Measurements from ENCODE around the gene GSTT4. TPM values are rescaled to one million over a fixed set of nuclear protein-coding genes. Genes with fewer than 3 reads are reported as not detected.

GSTT4 gene
- total RNA-seq, 2 experiments from 2014 or later: not detected

GRCh38 chr22:24028533-24028932, 23.3 kb upstream of the GSTT4 start:
- Histone ChIP-seq H3K9me3 (ENCODE audit: low read length) (no peaks in the 10 kb centered on the region), H2AFZ (ENCODE audit: low read length) (no peak overlapping the region), H4K20me1 (ENCODE audit: insufficient read depth, low read length) (0 out of 2 replicates have a peak, but pooled peaks cover 5% of the 10 kb centered on the region), H3K4me2 (ENCODE audit: low read length) (peak overlapping the region; percentile 47), H3K36me3 (ENCODE audit: insufficient read depth, low read length) (peaks cover 19% of the 10 kb centered on the region), H3K9me2 (ENCODE audit: insufficient read depth, low read length) (no peaks in the 10 kb centered on the region), H3K79me2 (ENCODE audit: insufficient read depth, low read depth, low read length) (peaks cover 30% of the 10 kb centered on the region; the same call in 1 of the 2 replicates), H3K4me3 (ENCODE audit: low read depth, low read length, poor library complexity, severe bottlenecking) (no peak overlapping the region), H3K27ac (ENCODE audit: low read depth, low read length, poor library complexity, severe bottlenecking) (no peak overlapping the region), H3K4me1 (ENCODE audit: insufficient read depth, low read length, poor library complexity, severe bottlenecking) (peaks cover 16% of the 10 kb centered on the region)
- ChIA-PET CTCF (ENCODE audit: unreplicated experiment) (no interaction called here), POLR2A (no interaction called here)
- intact Hi-C loops (cut with micrococcal nuclease; ENCODE audit: unreplicated experiment): no loop called here
- TF ChIP-seq EZH2phosphoT487 (IDR thresholded peaks at IDR 0.05; ENCODE audit: borderline replicate concordance, low read depth, low read length) (no peak), CTCF (conservative IDR thresholded peaks at IDR 0.05; ENCODE audit: low read length) (no peak)
- DNase-seq (ENCODE audit: low spot score): peak; percentile 36
- no TSS peak for BruUV-seq (replicated peaks)

DNA sequence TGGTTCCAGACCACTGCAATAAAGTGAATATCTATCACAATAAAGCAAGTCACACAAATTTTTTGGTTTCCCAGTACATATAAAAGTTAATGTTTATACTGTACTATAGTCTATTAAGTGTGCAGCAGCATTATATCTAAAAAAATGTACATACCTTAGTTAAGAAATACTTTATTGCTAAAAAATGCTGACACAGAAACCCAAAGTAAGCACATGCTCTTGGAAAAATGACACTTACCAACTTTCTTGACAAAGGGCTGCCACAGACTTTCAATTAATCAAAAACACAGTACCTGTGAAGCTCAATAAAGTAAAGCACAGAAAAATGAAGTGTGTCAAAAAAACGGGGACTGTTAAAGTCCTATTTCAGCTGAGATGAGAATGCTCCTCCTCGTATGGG, 22.7 kb upstream of the GSTT4 start:
- Histone ChIP-seq H3K4me2 (ENCODE audit: low read length) (peak overlapping the region; percentile 47), H4K20me1 (ENCODE audit: insufficient read depth, low read length) (peaks cover 5% of the 10 kb centered on the region; the same call in 1 of the 2 replicates), H3K4me3 (ENCODE audit: low read depth, low read length, poor library complexity, severe bottlenecking) (no peak overlapping the region), H3K4me1 (ENCODE audit: insufficient read depth, low read length, poor library complexity, severe bottlenecking) (peaks cover 20% of the 10 kb centered on the region), H3K79me2 (ENCODE audit: insufficient read depth, low read depth, low read length) (peaks cover 36% of the 10 kb centered on the region; the same call in 1 of the 2 replicates), H3K36me3 (ENCODE audit: insufficient read depth, low read length) (peaks cover 24% of the 10 kb centered on the region), H2AFZ (ENCODE audit: low read length) (no peak overlapping the region), H3K27ac (ENCODE audit: low read depth, low read length, poor library complexity, severe bottlenecking) (no peak overlapping the region), H3K9me2 (ENCODE audit: insufficient read depth, low read length) (no peaks in the 10 kb centered on the region), H3K9me3 (ENCODE audit: low read length) (0 out of 2 replicates have a peak, but pooled peaks cover 4% of the 10 kb centered on the region)
- BruUV-seq (replicated peaks): no TSS peak
- TF ChIP-seq EZH2phosphoT487 (IDR thresholded peaks at IDR 0.05; ENCODE audit: borderline replicate concordance, low read depth, low read length) (no peak), CTCF (conservative IDR thresholded peaks at IDR 0.05; ENCODE audit: low read length) (no peak)
- DNase-seq (ENCODE audit: low spot score): no peak
- intact Hi-C loops (cut with micrococcal nuclease; ENCODE audit: unreplicated experiment): no loop called here
- CTCF ChIA-PET (ENCODE audit: unreplicated experiment): interaction anchor here (0.6 kb wide), 1 partner anchor 15 kb away, joined by 3 read pairs; no protein-coding TSS in a partner anchor
- POLR2A ChIA-PET: interaction anchor here (1.2 kb wide), 1 partner anchor 15 kb away, joined by 3 read pairs; no protein-coding TSS in a partner anchor

DNA sequence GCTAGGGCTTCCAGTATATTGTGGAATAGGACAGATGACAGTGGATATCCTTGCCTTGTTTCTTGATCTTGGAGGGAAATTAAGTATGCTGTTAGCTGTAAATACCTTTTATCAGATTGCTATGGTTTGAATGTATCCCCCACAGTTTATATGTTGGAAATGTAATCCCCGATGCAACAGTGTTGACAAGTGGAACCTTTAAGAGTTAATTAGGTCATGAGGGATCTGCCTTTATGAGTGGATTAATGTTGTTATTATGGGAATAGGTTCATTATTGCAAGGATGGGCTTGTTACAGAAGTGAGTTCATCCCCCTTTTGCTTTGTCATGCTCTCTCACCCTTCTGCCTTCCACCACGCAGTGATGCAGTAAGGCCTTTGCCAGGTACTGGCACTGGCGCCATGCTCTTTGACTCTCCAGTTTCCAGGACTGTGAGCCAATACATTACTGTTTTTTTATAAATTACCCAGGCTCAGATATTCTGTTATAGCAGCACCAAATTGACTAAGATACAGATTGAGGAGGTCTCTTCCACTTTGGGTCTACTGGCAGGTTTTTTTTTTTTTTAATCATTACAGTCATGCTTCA, 22.2 kb upstream of the GSTT4 start:
- H2AFZ ChIP-seq (ENCODE audit: low read length): no peak overlapping the region
- peaks cover 20% of the 10 kb centered on the region for H3K4me1 ChIP-seq (ENCODE audit: insufficient read depth, low read length, poor library complexity, severe bottlenecking)
- no peak for TF ChIP-seq CTCF (conservative IDR thresholded peaks at IDR 0.05; ENCODE audit: low read length)
- H3K27ac ChIP-seq (ENCODE audit: low read depth, low read length, poor library complexity, severe bottlenecking): no peak overlapping the region
- DNase-seq (ENCODE audit: low spot score): no peak
- no peaks in the 10 kb centered on the region for H3K9me2 ChIP-seq (ENCODE audit: insufficient read depth, low read length)
- peaks cover 5% of the 10 kb centered on the region; the same call in 1 of the 2 replicates for H4K20me1 ChIP-seq (ENCODE audit: insufficient read depth, low read length)
- H3K4me3 ChIP-seq (ENCODE audit: low read depth, low read length, poor library complexity, severe bottlenecking): no peak overlapping the region
- H3K36me3 ChIP-seq (ENCODE audit: insufficient read depth, low read length): peaks cover 25% of the 10 kb centered on the region
- ChIA-PET CTCF (ENCODE audit: unreplicated experiment) (interaction anchor here (0.6 kb wide), 1 partner anchor 15 kb away, joined by 3 read pairs; no protein-coding TSS in a partner anchor), POLR2A (interaction anchor here (1.2 kb wide), 1 partner anchor 14 kb away, joined by 3 read pairs; no protein-coding TSS in a partner anchor)
- no peak overlapping the region for H3K4me2 ChIP-seq (ENCODE audit: low read length)
- H3K79me2 ChIP-seq (ENCODE audit: insufficient read depth, low read depth, low read length): peaks cover 38% of the 10 kb centered on the region; the same call in 1 of the 2 replicates
- no TSS peak for BruUV-seq (replicated peaks)
- H3K9me3 ChIP-seq (ENCODE audit: low read length): 0 out of 2 replicates have a peak, but pooled peaks cover 7% of the 10 kb centered on the region
- intact Hi-C loops (cut with micrococcal nuclease; ENCODE audit: unreplicated experiment): no loop called here

Data from OCI-LY7 (cell line).